HCT116 (cell line): ENCODE measurements around the gene ZNF462. TPM values are rescaled to one million over a fixed set of nuclear protein-coding genes. Genes with fewer than 3 reads are reported as not detected.

Source experiments
- ATAC-seq: fragments of 200-7000 bp; cut with Tn5 transposase; 2 replicates; pipeline ENCODE4 v1.9.1; 2020; ENCODE audit warnings: mild to moderate bottlenecking, moderate library complexity
- BruUV-seq: library from RNA; stranded (reverse); fragments of 400-500 nt; replicated peaks from 2 replicates; lab custom pipeline; 2021; lab: Mats Ljungman, UMichigan
- CTCF ChIA-PET: fragments of 300-600 bp; sonication (Branson Sonifier 250); formaldehyde crosslinking; loops from one replicate; lab custom pipeline; 2021; ENCODE audit warnings: antibody characterized with exemption; lab: Charles Lee
- POLR2A ChIA-PET: fragments of 300-600, 350-600 bp; sonication (Branson Sonifier 250); formaldehyde crosslinking; loops from one replicate; lab custom pipeline; 2021; ENCODE audit warnings: antibody characterized with exemption; lab: Charles Lee
- RAD21 ChIA-PET, 2 experiments: fragments of 300-600 bp; sonication (Branson Sonifier 250); formaldehyde crosslinking; loops; one replicate each; lab custom pipeline; 2023; ENCODE audit warnings: low total read pairs in 2 of 2; ENCODE audit not compliant: uncharacterized antibody in 2 of 2, unreplicated experiment in 2 of 2, low non-redundant PET in 1 of 2; lab: Charles Lee
- DNase-seq: peaks from one replicate; pipeline ENCODE4 v3.0.0-alpha.2; 2010; ENCODE audit warnings: low read depth, low spot score
- H2AFZ ChIP-seq: fragments of 200-600 bp; shearing (Covaris generic), sonication (generic); 2 replicates; pipeline ENCODE4 v1.6.1; 2017; ENCODE audit warnings: low read depth, mixed run types, mixed read lengths, antibody characterized with exemption, low read length; ENCODE audit not compliant: poor library complexity, severe bottlenecking
- H3K27ac ChIP-seq: 2 replicates; pipeline ENCODE4 v1.5.1; 2012; ENCODE audit warnings: low read depth, low read length
- H3K27me3 ChIP-seq: fragments of 200-600 bp; sonication (generic); 2 replicates; pipeline ENCODE4 v1.6.1; 2016; ENCODE audit warnings: mixed run types, low read length, mixed read lengths; ENCODE audit not compliant: insufficient read depth
- H3K36me3 ChIP-seq, 2 experiments: fragments of 200-500 bp in 1 of 2; fragments of 200-600 bp in 1 of 2; sonication (Bioruptor generic) in 1 of 2; sonication (generic) in 1 of 2; 2 replicates each; pipeline versions ENCODE4 v1.5.1 to v1.6.1; 2014 to 2016; ENCODE audit warnings: low read length in 2 of 2, inconsistent platforms in 1 of 2, mixed read lengths in 1 of 2, mixed run types in 1 of 2; ENCODE audit not compliant: insufficient read depth in 2 of 2, control insufficient read depth in 1 of 2
- H3K4me1 ChIP-seq, 2 experiments: fragments of 200-600 bp in 1 of 2; sonication (generic) in 1 of 2; 2 replicates each; pipeline versions ENCODE4 v1.5.1 to v1.6.1; 2012 to 2017; ENCODE audit warnings: low read length in 2 of 2, inconsistent platforms in 1 of 2, mild to moderate bottlenecking in 1 of 2, mixed read lengths in 1 of 2, mixed run types in 1 of 2, moderate library complexity in 1 of 2; ENCODE audit not compliant: insufficient read depth in 2 of 2, control insufficient read depth in 1 of 2
- H3K4me2 ChIP-seq: fragments of 200-600 bp; sonication (generic); 2 replicates; pipeline ENCODE4 v1.6.1; 2017; ENCODE audit warnings: mixed run types, low read length, mixed read lengths
- H3K4me3 ChIP-seq, 2 experiments: fragments of 200-600 bp in 1 of 2; sonication (generic) in 1 of 2; replicated peaks in 1 of 2; 2 replicates each; pipeline ENCODE4 v1.5.1; 2011 to 2016; ENCODE audit warnings: low read length in 2 of 2, control low read depth in 1 of 2, low read depth in 1 of 2, mild to moderate bottlenecking in 1 of 2, mixed read lengths in 1 of 2, mixed run types in 1 of 2
- H3K79me2 ChIP-seq: fragments of 200-600 bp; sonication (generic); 2 replicates; pipeline ENCODE4 v1.6.1; 2017; ENCODE audit warnings: mild to moderate bottlenecking, mixed run types, low read length, moderate library complexity, mixed read lengths; ENCODE audit not compliant: insufficient read depth
- H3K9ac ChIP-seq: fragments of 200-600 bp; sonication (generic); 2 replicates; pipeline ENCODE4 v1.6.1; 2016; ENCODE audit warnings: low read length, mixed read lengths
- H3K9me2 ChIP-seq: fragments of 200-600 bp; sonication (generic), shearing (Covaris generic); 2 replicates; pipeline ENCODE4 v1.6.1; 2017; ENCODE audit warnings: mixed run types, mild to moderate bottlenecking, moderate library complexity; ENCODE audit not compliant: insufficient read depth
- H3K9me3 ChIP-seq, 2 experiments: fragments of 200-500 bp in 1 of 2; fragments of 200-600 bp in 1 of 2; sonication (Bioruptor generic) in 1 of 2; sonication (generic) in 1 of 2; 2 replicates each; pipeline ENCODE4 v1.6.1; 2014 to 2017; ENCODE audit warnings: low read length in 2 of 2, mixed read lengths in 2 of 2, inconsistent platforms in 1 of 2, low read depth in 1 of 2, mild to moderate bottlenecking in 1 of 2, mixed run types in 1 of 2, moderate library complexity in 1 of 2; ENCODE audit not compliant: control insufficient read depth in 1 of 2, insufficient read depth in 1 of 2
- H4K20me1 ChIP-seq: fragments of 200-600 bp; sonication (generic), shearing (Covaris generic); 2 replicates; pipeline ENCODE4 v1.6.1; 2017; ENCODE audit warnings: mixed run types, mild to moderate bottlenecking, moderate library complexity; ENCODE audit not compliant: insufficient read depth
- ATF3 ChIP-seq: IDR thresholded peaks from 2 replicates; pipeline ENCODE4 v1.6.1; 2012
- ELF1 ChIP-seq: IDR thresholded peaks from 2 replicates; pipeline ENCODE4 v1.6.1; 2012; ENCODE audit warnings: low read depth, borderline replicate concordance
- EZH2phosphoT487 ChIP-seq: fragments of 200-600 bp; IDR thresholded peaks from 2 replicates; pipeline ENCODE4 v1.6.1; 2018; ENCODE audit warnings: antibody characterized with exemption, borderline replicate concordance
- FOSL1 ChIP-seq: IDR thresholded peaks from 2 replicates; pipeline ENCODE4 v1.6.1; 2012; ENCODE audit warnings: low read depth
- MAX ChIP-seq: IDR thresholded peaks from 2 replicates; pipeline ENCODE4 v1.6.1; 2012
- POLR2A ChIP-seq: IDR thresholded peaks from 2 replicates; pipeline ENCODE4 v1.7.0; 2011; ENCODE audit warnings: borderline replicate concordance; ENCODE audit not compliant: insufficient read depth, insufficient read length; ENCODE audit errors: extremely low read depth
- RAD21 ChIP-seq: IDR thresholded peaks from 2 replicates; pipeline ENCODE4 v1.6.1; 2012; ENCODE audit warnings: low read depth, mild to moderate bottlenecking
- SIN3A ChIP-seq: IDR thresholded peaks from 2 replicates; pipeline ENCODE4 v1.6.1; 2012; ENCODE audit warnings: low read depth
- SP1 ChIP-seq: IDR thresholded peaks from 2 replicates; pipeline ENCODE4 v1.6.1; 2012; ENCODE audit warnings: low read depth
- SRF ChIP-seq: IDR thresholded peaks from 2 replicates; pipeline ENCODE4 v1.6.1; 2012; ENCODE audit warnings: low read depth
- TCF7L2 ChIP-seq: IDR thresholded peaks from 2 replicates; pipeline ENCODE4 v1.7.0; 2011; ENCODE audit warnings: borderline replicate concordance, inconsistent platforms; ENCODE audit not compliant: insufficient read depth, insufficient read length; ENCODE audit errors: extremely low read depth
- ZBTB33 ChIP-seq: IDR thresholded peaks from 2 replicates; pipeline ENCODE4 v1.6.1; 2011; ENCODE audit warnings: mild to moderate bottlenecking, low read length, moderate library complexity; ENCODE audit not compliant: insufficient replicate concordance; ENCODE audit errors: extremely low read depth
- ZFX ChIP-seq: fragments of 450-650 bp; IDR thresholded peaks from 2 replicates; pipeline ENCODE4 v1.6.1; 2017
- ZNF274 ChIP-seq: fragments of 200-500 bp; sonication (Bioruptor generic); IDR thresholded peaks from 2 replicates; pipeline ENCODE4 v1.6.1; 2014; ENCODE audit warnings: mild to moderate bottlenecking, low read depth, low read length, inconsistent platforms
- intact Hi-C: fragments of 100-400 bp; cut with micrococcal nuclease; formaldehyde crosslinking; loops from 2 replicates; pipeline ENCODE4 v1.10.0; 2022
- total RNA-seq: library from RNA; stranded (reverse); gene quantifications from one replicate; pipeline ENCODE4 v1.2.1, GENCODE V29; 2021; ENCODE audit not compliant: unreplicated experiment

ZNF462 gene
- total RNA-seq, 1 experiment from 2014 or later = 18.1 TPM

GRCh38 chr9:106964822-106965525 is 102.0 kb downstream of the ZNF462 start:
- H3K4me3 ChIP-seq = no peak overlapping the region
- ChIA-PET POLR2A (no interaction called here), RAD21 (no interaction called here), CTCF (no interaction called here)
- no peaks in the 10 kb centered on the region for H3K4me1 ChIP-seq
- H3K4me2 ChIP-seq = no peak overlapping the region
- H2AFZ ChIP-seq = no peak overlapping the region
- H3K27ac ChIP-seq = no peak overlapping the region
- no peaks in the 10 kb centered on the region for H4K20me1 ChIP-seq
- H3K27me3 ChIP-seq = no peaks in the 10 kb centered on the region
- intact Hi-C loops = no loop called here
- TF ChIP-seq POLR2A = no peak
- TF ChIP-seq RAD21 = no peak
- TF ChIP-seq FOSL1 = no peak
- no peak for TF ChIP-seq SP1
- no peak for TF ChIP-seq EZH2phosphoT487
- no peak for TF ChIP-seq ELF1
- no peak for TF ChIP-seq ZBTB33
- TF ChIP-seq SRF = no peak
- TF ChIP-seq ZNF274 = no peak
- no peak for TF ChIP-seq ZFX
- TF ChIP-seq ATF3 = no peak
- TF ChIP-seq MAX = no peak
- TF ChIP-seq SIN3A = no peak
- TF ChIP-seq TCF7L2 = no peak
- ATAC-seq (no peak), DNase-seq (no peak)
- no peaks in the 10 kb centered on the region for H3K9me3 ChIP-seq
- H3K9ac ChIP-seq = no peak overlapping the region
- H3K9me2 ChIP-seq = no peaks in the 10 kb centered on the region
- no peaks in the 10 kb centered on the region for H3K79me2 ChIP-seq
- no peaks in the 10 kb centered on the region for H3K36me3 ChIP-seq
- no TSS peak for BruUV-seq
